Smooth muscle cell of the coronary artery (primary cell): ENCODE measurements around the gene ANAPC7. TPM values are rescaled to one million over a fixed set of nuclear protein-coding genes. Genes with fewer than 3 reads are reported as not detected.

ENCODE experiments used
- total RNA-seq: library from RNA; depleted of rRNA; stranded (reverse); fragments of >200 nt; gene quantifications from 2 replicates; pipeline ENCODE4 v1.2.3, GENCODE V29; 2014; ENCODE audit warnings: low replicate concordance

The ANAPC7 gene
- total RNA-seq, result 37.0 and 45.0 TPM in 2 replicates

GRCh38 chr12:110403146-110403975 is at the start of gene ANAPC7:
Gene ANAPC7 (minus strand): TSS chr12:110403708. CDS start chr12:110403627, 81 bp downstream.

GRCh38 chr12:110449799-110450497 is 46.4 kb upstream of the ANAPC7 start, which contains the start of gene ARPC3:
Gene ARPC3 (minus strand): TSS chr12:110450337. CDS start chr12:110450260, 77 bp downstream.

Other genes with a start within 250 kb of the ANAPC7 start
- gene ATP2A2, start 122.5 kb downstream of the ANAPC7 start, total RNA-seq, result 74.4 and 94.9 TPM in 2 replicates
- 79.9 and 229 TPM in 2 replicates for gene ARPC3, start 46.6 kb upstream of the ANAPC7 start, total RNA-seq
- gene GPN3, start 64.5 kb upstream of the ANAPC7 start, total RNA-seq, result 7.7 and 14.7 TPM in 2 replicates
- gene FAM216A, start 65.1 kb upstream of the ANAPC7 start, total RNA-seq, result 11.7 and 14.0 TPM in 2 replicates
- 17.8 and 52.0 TPM in 2 replicates for gene VPS29, start 98.4 kb upstream of the ANAPC7 start, total RNA-seq
- gene RAD9B, start 98.6 kb upstream of the ANAPC7 start, total RNA-seq, result 0.30 TPM in 1 of 2 replicates, not detected in the other
- 4.4 TPM in 2 replicates for gene PPTC7, start 179.6 kb upstream of the ANAPC7 start, total RNA-seq
- 17.7 and 45.2 TPM in 2 replicates for gene TCTN1, start 210.4 kb upstream of the ANAPC7 start, total RNA-seq